GM12865 (cell line): ENCODE measurements around the gene EPB41L5.
"Not testable (repeated sequence)": the region's sequence is repeated elsewhere in the genome, so short reads cannot be mapped to it uniquely, and the experiment has no call there.

Experiments used
- DNase-seq: peaks from one replicate; pipeline ENCODE4 v3.0.0; 2010; ENCODE audit warnings: low read depth
- H3K4me3 ChIP-seq: 2 replicates; pipeline ENCODE4 v1.5.1; 2011; ENCODE audit warnings: mild to moderate bottlenecking, low read depth, low read length, control low read depth
- TF ChIP-seq, protein P1 (sequence below): IDR thresholded peaks from 2 replicates; pipeline ENCODE4 v1.5.1; 2011; ENCODE audit warnings: low read length, control low read depth, low read depth, inconsistent platforms; ENCODE audit not compliant: insufficient read depth; ENCODE audit errors: missing control alignments

EPB41L5 gene

DNA sequence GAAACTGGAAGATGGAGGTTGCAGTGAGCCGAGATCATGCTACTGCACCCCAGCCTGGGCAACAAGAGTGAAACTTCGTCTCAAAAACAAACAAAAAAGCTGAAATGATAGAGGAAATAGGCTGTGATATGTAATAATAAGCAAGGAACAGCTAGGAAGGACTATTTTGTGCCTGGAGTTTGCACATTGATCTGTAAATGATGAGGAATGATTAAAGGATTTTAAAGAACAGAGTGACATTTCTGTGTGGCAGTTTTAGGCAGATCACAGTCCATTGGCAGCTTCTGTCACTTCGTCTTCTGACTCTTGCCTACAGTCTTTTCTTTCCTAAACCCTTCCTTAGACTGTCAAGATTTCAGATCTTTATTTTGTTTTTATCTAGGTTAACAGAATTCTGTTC is 19.4 kb downstream of the EPB41L5 start:
- TF ChIP-seq, protein P1, sequence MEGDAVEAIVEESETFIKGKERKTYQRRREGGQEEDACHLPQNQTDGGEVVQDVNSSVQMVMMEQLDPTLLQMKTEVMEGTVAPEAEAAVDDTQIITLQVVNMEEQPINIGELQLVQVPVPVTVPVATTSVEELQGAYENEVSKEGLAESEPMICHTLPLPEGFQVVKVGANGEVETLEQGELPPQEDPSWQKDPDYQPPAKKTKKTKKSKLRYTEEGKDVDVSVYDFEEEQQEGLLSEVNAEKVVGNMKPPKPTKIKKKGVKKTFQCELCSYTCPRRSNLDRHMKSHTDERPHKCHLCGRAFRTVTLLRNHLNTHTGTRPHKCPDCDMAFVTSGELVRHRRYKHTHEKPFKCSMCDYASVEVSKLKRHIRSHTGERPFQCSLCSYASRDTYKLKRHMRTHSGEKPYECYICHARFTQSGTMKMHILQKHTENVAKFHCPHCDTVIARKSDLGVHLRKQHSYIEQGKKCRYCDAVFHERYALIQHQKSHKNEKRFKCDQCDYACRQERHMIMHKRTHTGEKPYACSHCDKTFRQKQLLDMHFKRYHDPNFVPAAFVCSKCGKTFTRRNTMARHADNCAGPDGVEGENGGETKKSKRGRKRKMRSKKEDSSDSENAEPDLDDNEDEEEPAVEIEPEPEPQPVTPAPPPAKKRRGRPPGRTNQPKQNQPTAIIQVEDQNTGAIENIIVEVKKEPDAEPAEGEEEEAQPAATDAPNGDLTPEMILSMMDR: no peak
- no peak for DNase-seq
- no peak overlapping the region for H3K4me3 ChIP-seq

DNA sequence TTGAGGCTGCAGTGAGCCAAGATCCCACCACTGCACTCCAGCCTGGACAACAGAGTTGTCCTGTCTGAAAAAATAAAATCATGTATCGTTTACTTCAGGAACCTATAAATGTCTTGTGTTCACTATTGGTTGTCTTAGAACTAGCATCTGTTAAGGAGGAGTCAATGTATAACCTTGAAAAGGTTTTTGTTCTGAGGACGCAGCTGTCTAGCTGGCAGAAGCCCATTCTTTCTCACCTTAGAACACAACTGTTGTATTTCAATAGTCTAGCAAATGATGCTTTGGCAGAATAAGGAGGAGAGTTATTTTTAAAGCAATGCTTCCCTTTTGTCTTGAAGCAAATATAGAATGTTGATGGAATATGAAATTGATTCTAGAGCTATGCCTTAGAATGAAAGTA is 21.1 kb downstream of the EPB41L5 start:
- no peak overlapping the region for H3K4me3 ChIP-seq
- no peak for DNase-seq
- TF ChIP-seq, protein P1: no peak

- TF ChIP-seq, protein P1: no peak
- no peak overlapping the region for H3K4me3 ChIP-seq
- no peak for DNase-seq
Measured at GRCh38 chr2:120034621-120035020, 21.7 kb downstream of the EPB41L5 start.

DNA sequence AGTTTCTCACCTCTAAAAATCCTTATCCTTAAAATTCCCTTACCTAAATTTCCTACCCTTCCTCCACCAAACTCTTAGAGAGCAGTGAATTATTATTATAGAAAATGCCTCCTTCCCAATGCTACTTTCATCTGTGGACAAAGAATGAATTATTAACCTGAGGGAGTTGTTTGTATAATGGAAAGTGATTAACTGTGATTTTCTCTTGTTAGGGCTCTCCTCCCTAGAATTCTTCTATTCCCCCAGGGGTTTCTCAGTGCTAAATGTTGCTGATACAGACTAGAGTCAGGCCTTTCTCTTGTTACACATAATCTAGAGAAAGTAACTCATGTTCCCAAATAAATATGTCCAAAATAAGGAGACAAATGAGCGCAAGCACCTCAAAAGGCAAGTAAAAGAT is 23.3 kb downstream of the EPB41L5 start:
- TF ChIP-seq, protein P1: no peak
- no peak for DNase-seq
- no peak overlapping the region for H3K4me3 ChIP-seq

DNA sequence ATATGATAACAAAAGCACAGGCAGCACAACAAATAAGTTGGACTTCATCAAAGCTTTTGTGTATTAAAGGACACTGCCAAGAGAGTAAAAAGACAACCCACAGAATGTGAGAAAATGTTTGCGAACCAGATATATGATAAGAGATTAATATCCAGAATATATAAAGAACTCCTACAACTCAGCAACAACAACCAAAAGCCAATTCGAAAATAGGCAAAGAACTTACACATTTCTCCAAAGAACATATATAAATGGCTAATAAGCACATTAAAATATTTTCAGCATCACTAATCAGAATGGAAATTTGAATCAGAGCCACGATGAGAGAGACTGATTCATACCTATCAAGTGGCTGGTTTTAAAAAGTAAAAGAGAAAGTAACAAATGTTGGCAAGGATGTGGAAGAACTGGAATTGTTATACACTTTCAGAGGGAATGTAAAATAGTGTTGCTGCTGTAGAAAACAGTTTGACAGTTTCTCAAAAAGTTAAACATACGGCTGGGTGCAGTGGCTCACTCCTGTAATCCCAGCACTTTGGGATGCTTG is 25.2 kb downstream of the EPB41L5 start:
- TF ChIP-seq, protein P1: no peak
- H3K4me3 ChIP-seq: no peak overlapping the region
- DNase-seq: no peak

- TF ChIP-seq, protein P1: no peak
- no peak overlapping the region for H3K4me3 ChIP-seq
- no peak for DNase-seq
Measured at GRCh38 chr2:120042359-120042758, 29.5 kb downstream of the EPB41L5 start.

- DNase-seq: no peak
- TF ChIP-seq, protein P1: no peak
- H3K4me3 ChIP-seq: no peak overlapping the region
Measured at GRCh38 chr2:120044336-120044735, 31.5 kb downstream of the EPB41L5 start.

DNA sequence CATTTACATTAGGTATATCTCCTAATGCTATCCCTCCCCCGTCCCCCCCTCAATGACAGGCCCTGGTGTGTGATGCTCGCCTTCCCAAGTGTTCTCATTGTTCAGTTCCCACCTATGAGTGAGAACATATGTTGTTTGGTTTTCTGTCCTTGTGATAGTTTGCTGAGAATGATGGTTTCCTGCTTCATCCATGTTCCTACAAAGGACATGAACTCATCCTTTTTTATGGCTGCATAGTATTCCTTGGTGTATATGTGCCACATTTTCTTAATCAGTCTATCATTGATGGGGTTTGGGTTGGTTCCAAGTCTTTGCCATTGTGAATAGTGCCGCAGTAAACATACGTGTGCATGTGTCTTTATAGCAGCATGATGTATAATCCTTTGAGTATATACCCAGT is 32.9 kb downstream of the EPB41L5 start:
- DNase-seq: not testable (repeated sequence)

DNA sequence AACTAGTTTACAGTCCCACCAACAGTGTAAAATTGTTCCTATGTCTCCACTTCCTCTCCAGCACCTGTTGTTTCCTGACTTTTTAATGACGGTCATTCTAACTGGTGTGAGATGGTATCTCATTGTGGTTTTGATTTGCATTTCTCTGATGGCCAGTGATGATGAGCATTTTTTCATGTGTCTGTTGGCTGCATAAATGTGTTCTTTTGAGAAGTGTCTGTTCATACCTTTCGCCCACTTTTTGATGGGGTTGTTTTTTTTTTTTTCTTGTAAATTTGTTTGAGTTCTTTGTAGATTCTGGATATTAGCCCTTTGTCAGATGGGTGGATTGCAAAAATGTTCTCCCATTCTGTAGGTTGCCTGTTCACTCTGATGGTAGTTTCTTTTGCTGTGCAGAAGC is 33.4 kb downstream of the EPB41L5 start:
- not testable (repeated sequence) for DNase-seq, H3K4me3 ChIP-seq

More for the DNA sequence above, 32.9 kb downstream of the EPB41L5 start:
- H3K4me3 ChIP-seq: not testable (repeated sequence)
